GM21737 (cell line): Measurements from ENCODE around the gene MAG.

ENCODE experiments used
- ATAC-seq: cut with Tn5 transposase; IDR thresholded peaks from one replicate; pipeline ENCODE4 v1.9.1; 2021; ENCODE audit warnings: mild to moderate bottlenecking, moderate library complexity; ENCODE audit not compliant: unreplicated experiment

The MAG gene

DNA sequence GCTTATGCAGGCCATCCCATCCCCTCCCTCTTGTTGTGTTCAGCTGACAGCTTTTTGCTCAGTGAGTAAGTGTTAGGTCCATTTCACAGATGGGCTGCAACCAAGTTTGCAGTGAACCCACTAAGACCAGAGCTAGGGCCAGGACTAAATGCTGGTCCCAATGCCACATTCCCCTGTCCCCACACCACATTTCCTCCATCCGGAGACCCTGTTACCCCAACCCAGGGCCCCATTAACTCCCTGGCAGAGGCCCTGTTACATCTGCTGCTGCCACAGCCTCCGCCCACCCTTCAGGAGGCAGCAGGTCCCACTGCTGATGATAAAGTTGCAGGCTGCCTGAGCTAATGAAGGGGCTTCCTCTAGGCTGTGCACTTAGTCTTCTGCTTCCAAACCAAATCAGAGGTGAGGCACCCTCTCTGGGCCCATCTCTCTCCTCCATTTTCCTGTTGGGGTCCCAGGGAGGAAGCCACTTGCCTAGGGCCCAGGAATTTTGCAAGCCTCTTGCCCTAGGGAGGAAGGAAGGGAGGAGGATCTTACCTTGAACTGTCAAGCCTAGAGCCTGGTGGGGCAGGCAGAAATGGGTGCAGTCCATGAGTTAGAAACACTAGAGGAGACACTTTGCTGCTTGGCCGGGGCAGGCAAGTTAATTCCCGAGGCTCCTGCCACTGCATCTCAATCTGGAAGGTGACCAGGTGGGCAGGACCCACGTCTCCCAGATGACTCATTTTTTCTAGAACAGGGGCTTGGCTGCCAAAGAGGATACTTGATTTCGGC, 26.6 kb upstream of the MAG start:
- no peak for ATAC-seq

DNA sequence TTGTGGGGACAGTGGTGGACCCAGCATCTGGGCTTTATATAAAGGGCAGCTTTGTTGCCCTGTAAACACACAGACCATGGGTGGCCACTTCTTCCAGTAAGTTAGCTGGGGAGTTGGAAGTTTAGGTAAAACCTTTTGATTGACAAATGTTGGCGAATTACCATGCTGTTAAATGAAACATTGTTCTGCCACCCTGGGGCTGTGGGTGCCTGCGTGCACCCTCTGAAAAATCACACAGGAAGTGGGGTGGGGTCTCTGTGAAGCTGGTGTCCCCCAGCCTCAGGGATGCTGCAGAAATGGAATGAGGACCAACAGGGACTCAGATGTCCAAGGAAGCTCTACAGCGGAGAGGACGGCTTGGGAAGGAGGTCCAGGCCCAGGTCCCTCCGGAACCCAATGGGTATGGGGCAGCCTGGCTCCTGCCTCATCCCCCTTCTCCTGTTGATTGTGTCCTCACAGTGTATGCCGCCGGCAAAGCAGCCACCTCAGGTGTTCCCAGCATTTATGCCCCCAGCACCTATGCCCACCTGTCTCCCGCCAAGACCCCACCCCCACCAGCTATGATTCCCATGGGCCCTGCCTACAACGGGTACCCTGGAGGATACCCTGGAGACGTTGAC, 26.0 kb upstream of the MAG start:
- ATAC-seq: no peak

DNA sequence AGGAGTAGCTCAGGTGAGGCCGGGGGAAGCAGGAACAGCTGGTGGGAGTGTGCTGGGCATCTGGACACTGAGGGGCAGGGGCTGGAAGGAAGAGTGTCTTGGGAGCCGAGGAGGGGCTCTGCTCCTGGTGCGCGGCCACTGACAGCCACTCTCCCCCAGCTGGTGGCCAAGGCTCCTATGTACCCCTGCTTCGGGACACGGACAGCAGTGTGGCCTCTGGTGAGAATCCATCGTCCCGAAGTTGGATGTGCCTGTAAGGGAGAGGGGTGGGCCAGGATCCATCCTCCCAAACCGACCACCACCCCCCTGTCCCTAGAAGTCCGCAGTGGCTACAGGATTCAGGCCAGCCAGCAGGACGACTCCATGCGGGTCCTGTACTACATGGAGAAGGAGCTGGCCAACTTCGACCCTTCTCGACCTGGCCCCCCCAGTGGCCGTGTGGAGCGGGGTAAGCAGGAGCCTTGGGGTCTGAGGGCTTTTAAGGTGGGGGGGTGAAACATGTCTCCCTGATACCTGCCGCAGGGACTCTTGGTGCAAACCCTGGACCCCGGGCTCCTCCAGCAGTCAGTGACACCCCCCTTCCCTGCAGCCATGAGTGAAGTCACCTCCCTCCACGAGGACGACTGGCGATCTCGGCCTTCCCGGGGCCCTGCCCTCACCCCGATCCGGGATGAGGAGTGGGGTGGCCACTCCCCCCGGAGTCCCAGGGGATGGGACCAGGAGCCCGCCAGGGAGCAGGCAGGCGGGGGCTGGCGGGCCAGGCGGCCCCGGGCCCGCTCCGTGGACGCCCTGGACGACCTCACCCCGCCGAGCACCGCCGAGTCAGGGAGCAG, 25.2 kb upstream of the MAG start:
- ATAC-seq: no peak

DNA sequence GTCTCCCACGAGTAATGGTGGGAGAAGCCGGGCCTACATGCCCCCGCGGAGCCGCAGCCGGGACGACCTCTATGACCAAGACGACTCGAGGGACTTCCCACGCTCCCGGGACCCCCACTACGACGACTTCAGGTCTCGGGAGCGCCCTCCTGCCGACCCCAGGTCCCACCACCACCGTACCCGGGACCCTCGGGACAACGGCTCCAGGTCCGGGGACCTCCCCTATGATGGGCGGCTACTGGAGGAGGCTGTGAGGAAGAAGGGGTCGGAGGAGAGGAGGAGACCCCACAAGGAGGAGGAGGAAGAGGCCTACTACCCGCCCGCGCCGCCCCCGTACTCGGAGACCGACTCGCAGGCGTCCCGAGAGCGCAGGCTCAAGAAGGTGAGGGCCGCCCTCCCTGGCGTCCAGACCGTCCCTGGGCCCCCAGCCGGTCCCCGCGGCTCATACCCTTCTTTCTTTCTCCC, 24.6 kb upstream of the MAG start:
- ATAC-seq: no peak

DNA sequence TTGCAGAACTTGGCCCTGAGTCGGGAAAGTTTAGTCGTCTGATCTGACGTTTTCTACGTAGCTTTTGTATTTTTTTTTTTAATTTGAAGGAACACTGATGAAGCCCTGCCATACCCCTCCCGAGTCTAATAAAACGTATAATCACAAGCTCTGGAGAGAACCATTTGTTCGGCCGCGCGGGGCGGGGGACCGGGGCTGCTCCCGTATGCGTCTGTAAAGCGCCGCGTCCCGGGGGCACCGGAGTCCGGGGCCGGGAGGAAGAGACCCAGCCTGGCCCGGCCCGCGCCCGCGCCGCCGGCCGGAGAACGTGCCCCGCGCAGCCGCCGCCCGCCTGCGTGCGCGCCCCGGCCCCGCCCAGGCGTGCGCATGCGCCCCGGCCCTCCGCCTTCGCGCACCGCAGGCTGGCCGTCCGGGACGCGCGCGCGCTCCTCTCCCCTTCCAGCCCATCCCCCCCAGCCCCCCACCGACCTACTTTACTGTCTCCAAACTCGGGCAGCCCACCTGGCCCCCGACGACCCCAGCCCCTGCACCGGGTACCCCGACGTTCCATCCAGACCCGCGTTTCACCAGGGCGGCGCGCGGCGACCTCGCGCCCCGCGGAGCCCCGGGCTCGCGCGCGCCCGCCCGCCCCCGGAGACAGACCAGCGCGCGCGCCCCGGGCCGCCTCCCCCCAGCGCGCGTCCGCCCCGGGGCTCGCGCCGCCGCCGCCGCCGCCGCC, 24.0 kb upstream of the MAG start:
- ATAC-seq: peak; percentile 44

DNA sequence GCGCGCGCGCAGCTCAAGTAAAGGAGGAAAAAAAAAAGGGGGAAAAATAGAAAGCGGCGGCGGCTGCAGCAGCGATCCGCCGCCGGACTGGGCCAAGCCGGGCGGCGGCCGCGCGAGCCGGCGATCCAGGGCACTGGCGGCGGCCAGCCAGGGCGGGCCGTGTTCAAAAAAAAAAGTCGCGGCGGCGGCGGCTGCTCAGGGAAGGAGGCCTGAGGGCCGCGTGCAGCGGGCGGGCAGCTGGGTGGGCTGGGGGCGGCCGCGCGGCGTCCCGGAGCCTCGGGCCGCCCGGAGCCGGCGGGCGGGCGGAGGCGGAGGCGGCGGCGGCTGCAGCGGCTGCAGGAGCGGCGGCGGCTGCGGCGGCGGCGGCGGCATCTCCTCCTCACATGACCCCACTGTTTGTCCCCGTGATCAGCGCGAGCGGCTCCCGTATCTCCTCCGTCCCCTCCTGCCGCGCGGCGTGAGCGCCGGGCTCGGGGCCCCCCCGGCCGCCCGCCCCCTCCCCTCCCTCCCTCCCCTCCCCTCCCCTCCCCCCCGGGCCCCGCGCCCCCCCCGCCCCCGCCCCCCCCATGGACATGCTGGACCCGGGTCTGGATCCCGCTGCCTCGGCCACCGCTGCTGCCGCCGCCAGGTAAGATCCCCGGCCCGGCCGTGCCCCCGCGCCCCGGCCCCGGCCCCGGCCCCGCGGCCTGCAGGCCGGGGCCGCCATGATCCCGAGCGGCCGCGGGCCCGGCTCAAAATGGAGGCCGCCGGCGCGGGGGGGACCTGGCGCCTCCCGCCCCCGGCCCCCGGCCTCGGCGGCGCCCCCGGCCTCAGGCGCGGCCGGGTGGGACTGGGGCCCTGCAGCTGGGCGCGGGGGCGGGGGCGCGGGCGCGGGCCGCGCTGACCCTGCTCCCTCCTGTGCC, 23.2 kb upstream of the MAG start, which contains the start of gene USF2:
TSS of gene USF2 (plus strand) at position 427 of the 902 bp plus-strand sequence. CDS start at position 567, 140 bp downstream.
- ATAC-seq: peak; percentile 13

DNA sequence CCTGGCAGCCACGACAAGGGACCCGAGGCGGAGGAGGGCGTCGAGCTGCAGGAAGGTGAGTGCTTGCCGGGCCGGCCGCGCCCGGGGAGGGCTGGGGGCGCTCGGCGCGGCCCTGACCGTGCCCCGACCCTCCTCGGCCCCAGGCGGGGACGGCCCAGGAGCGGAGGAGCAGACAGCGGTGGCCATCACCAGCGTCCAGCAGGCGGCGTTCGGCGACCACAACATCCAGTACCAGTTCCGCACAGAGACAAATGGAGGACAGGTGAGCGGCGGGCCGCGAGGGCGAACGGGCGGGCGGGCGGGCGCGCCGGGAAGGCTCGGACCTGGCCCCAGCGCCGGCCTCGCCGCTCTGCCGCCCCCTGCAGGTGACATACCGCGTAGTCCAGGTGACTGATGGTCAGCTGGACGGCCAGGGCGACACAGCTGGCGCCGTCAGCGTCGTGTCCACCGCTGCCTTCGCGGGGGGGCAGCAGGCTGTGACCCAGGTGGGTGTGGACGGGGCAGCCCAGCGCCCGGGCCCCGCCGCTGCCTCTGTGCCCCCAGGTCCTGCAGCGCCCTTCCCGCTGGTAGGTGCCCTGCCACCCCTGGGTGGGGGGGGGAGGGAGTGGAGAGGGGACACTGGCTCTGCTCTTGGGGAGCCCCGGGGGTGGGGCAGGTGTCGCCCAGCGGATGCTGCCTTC, 22.4 kb upstream of the MAG start:
- ATAC-seq: peak; percentile 41

DNA sequence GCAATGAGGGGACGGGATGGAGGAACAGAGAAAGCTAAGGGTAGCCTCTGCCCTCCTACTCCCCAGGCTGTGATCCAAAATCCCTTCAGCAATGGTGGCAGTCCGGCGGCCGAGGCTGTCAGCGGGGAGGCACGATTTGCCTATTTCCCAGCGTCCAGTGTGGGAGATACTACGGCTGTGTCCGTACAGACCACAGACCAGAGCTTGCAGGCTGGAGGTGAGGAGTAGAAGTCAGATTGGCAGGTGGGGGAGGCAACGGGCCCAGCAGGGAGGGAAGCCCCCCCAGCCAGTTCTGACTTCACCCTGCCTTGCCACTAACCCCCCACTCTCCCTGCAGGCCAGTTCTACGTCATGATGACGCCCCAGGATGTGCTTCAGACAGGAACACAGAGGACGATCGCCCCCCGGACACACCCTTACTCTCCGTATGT, 21.6 kb upstream of the MAG start:
- ATAC-seq: no peak

DNA sequence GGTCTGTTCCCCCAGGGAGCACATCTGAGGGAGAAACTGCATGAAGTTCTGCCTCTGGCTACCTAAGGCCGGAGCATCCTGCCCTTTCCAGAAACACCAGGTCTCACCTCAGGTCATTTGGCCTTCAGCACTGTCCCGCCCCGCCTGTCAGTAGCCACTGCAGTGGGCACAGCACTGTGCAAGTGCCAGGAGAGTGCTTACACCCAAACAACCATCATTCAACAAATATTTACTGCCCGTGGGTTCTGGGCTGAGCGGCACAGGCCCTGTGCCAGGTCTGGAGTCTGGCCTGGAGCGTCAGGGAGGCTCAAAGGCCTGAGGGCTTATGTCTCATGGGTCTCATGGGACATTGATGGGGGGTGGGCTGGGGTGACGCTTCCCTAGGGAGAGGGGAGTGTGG, 20.4 kb upstream of the MAG start:
- no peak for ATAC-seq

DNA sequence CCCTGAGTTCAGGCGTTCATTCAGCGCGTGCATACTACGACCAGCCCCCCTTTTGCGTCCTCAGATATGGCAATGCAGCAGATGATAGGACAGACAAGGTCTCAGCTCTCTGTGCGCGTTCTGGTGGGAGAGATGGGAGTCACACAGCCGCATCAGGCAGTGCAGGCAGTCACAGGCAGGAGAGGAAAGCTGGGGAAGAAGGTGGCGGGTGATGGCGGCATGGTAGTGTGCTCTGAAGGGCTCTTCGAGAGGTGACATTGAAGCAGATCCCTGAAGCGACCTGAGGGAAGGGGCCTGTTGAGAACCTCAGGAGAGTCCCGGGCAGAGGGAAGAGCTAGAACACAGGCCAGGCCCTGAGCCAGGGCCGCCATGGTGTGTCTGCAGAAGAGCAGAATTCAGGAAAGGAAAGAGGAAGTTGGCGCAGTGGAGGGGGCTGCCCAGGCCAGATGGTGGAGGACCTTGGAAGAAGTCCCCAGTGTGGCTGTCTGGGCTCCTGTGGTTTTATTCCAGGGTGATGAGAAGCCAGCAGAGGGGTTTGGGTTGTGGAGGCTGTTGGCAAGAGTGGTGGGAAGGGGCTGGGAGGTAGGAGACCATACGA, 19.7 kb upstream of the MAG start:
- no peak for ATAC-seq

DNA sequence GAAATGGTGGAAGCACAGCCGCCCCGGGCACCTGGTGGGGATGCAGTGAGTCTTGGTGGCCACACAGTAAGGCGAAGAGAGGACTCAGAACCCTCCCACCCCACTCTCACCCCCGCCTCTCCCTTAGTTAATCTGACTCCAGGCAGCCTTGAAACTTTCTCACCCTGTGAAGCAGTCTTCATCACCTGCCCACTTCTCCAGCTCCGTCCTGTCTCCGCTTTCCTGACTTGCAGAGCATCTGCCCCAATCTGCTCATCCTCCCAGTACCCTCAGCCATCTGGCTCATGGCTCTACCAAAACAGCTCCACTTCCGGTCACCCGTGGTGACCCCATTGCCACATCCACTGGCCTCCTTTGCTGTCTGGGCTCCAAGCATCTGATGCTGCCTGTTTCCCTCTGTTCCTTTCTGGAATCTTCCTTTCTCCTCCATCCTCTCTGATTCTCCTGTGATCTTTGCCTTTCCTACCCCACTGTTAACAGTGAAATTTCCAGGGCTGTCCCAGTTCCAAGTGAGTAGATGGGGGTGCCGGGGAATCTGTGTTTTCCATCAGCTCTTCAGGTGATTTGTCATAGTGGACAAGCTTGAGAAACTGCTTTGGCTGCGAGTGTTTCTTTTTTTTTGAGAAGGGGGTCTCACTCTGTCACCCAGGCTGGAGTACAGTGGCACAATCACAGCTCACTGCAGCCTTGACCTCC, 18.9 kb upstream of the MAG start:
- ATAC-seq: no peak

DNA sequence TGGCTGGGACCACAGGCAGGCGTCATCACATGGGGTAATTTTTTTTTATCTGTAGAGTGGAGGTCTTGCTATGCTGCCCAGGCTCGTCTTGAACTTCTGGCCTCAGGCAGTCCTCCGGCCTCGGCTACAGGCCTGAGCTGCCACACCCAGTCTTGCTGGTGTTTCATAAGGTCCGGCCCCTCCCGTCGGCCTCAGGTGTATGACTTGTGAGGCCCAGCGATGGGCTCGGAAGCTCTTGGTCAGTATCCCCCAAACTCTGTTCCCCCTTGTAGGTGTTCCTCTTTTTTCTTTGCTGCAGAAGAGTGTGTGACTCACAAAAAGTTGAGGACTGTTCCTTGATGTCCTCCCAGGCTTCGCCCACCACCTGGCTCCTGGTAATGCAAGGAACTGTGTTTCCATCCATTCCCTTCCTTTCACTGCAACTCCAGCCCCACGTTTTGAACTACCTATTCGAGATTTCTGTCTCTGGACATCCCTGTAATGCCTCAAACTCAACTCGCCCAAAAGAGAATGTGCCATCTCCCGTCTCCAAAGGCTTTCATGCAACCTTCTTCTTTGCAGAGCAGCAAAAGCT, 18.2 kb upstream of the MAG start:
- ATAC-seq: no peak

DNA sequence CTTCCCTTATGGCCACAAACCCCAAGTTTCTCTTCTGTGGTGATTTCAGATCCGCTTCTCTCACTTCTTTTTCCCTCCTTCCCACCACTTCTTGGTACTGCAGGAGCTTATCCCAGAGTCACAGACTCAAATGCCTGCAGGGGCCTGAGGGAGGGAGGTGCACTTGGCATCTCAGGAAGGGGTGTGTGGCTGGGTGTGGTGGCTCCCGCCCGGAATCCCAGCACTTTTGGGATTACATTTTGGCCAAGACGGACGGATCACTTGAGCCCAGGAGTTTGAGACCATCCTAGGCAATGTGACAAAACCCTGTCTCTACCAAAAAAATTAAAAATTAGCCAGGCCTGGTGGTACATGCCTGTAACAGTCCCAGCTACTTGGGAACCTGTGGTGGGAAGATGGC, 17.6 kb upstream of the MAG start:
- ATAC-seq: no peak

DNA sequence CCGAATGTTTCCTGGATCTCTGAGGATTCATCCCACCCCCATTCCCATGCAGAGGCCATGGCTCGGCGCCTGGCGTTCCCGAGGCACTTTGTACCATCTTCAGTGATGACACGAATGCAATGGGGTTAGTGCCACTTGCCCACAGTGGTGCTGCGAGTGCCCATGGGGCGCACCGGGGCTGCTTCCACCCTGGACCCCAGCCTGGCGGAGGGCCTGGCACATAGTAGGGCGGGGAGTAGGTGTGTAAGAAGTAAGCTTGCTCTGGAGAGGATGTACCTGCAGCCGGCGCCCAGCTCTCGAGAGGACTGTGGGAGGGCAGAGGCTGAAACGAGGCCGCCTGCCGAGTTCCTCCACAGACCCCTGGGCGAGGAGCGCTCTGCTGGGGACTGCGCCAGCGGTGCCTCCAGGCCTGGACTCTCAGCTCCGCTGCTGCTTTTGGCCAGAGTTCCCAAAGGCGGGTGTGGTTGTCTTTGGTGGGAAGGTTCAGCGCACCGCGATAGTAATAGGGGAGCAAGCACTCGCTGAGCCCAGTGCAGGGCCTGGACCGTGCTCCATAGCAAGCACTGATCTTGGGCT, 15.2 kb upstream of the MAG start:
- no peak for ATAC-seq

DNA sequence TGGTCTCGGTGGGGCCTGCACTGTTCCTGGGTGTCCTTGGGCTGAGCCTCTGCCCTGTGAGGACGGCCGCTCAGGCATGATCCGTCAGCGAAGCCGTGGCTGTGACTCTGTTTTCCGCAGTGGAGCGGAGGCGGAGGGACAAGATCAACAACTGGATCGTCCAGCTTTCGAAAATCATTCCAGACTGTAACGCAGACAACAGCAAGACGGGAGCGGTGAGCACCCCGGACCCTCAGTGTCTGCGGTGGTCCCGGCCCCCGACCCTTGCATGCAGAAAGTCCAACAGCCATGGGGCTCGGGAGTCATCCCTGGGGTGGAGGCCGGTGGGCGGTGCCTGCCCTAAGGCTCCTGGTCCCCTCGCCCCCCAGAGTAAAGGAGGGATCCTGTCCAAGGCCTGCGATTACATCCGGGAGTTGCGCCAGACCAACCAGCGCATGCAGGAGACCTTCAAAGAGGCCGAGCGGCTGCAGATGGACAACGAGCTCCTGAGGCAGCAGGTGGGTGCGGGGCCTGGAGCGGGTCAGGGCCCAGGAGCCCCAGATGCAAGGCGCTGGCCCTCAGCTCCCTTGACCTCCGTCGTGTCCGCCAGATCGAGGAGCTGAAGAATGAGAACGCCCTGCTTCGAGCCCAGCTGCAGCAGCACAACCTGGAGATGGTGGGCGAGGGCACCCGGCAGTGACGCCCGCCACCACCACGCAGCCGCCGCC, 13.2 kb upstream of the MAG start:
- ATAC-seq: no peak

DNA sequence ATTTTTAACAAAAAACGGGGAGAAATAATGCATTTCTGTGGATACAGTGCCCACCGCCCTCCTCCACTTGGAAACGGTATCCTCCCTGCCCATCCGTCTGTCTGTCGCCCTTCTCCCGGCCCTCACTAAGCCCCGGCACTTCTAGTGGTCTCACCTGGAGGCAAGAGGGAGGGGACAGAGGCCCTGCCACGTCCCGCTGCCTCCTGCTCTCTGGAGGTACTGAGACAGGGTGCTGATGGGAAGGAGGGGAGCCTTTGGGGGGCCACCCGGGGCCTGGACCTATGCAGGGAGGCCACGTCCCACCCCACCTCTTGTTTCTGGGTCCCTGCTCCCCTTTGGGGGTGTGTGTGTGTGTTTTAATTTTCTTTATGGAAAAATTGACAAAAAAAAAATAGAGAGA, 12.6 kb upstream of the MAG start:
- ATAC-seq: no peak
